ENCODE results near the gene TBX2. TPM values are rescaled to one million over a fixed set of nuclear protein-coding genes. Genes with fewer than 3 reads are reported as not detected.

Gene TBX2
- 30.0 and 32.3 TPM in 2 replicates for total RNA-seq

DNA sequence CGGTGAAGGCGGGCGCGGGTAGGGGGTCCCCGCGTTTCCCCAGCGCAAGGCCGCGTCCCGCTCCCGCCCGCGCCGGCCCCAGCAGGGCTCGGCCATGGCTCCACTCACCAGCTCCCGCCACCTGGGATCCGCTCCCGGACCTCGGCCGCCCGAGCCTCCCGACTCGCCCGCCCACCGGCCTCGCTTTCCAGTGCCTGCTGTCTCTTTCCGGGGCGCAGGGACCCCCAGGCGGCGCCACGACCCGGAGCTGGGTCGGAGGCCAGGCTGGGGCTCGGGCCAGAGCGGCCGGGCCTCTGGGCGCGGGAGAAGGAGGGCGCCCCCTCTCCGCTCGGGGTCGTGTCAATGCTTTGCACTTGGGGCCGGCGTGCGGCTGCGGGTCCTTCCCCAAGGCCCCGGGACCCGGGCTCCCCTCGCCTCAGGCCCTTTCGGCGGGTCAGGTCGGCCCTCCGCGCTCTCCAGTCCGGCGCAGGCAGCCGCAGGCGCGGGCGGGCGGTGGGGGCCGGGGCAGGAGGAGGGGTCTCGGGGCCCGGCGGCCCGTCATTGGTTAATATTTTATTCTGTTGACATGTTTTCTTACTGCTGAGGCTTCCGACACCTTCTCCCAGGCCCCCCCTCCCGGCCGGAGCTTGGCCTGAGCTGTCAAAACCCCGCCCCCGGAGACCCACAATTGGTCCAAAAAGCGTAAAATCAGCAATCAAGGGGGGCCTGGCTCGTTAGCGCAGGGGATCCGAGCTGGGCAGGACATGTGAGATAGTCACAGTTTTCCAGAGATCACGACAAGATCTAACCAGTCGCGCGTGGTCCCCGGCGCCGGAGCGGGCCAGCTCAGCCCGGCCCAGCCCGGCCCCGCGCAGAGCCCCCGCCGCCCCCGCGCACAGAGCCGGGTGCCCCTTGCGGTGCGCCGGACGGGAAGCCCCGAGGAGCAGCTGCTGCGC lies at the start of gene TBX2:
Gene TBX2 (plus strand): TSS at position 713 of the 935 bp plus-strand sequence. CDS start 334 bp downstream, outside the sequence.

GRCh38 chr17:61452301-61453290 lies 53.0 kb downstream of the TBX2 start, which contains the start of gene TBX4:
Gene TBX4 (plus strand): TSS chr17:61452422. CDS start chr17:61456491, 4,069 bp downstream.

Other genes starting within 250 kb of the TBX2 start
- 0.89 TPM in 1 of 2 replicates, not detected in the other for gene TBX4, start 52.6 kb downstream of the TBX2 start, total RNA-seq
- not detected in 2 replicates for gene NACA2, start 191.4 kb downstream of the TBX2 start, total RNA-seq